ENCODE data around the gene KIF26A.
"Not testable (repeated sequence)": the region's sequence is repeated elsewhere in the genome, so short reads cannot be mapped to it uniquely, and the experiment has no call there.

KIF26A gene

DNA sequence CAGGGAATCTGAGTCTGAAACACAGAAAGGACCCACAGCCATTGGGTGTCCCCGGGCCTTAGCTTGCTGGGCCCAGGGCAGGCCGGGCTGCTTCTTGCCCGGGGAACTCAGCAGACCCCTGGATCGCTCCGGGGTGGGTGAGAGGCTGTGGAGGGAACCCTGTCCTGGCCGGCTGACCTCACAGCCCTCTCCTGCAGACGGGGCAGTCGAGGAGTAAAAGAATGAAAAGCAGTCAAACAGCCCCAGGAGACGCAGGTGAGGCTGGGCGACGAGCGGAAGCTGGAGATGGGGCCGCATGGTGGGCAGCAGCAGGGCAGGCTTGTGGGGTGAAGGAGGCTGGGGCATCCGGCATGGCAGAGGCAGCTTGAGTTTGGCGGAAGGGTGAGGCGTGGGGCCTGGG is 57.0 kb downstream of the KIF26A start:
- no peak for DNase-seq

DNA sequence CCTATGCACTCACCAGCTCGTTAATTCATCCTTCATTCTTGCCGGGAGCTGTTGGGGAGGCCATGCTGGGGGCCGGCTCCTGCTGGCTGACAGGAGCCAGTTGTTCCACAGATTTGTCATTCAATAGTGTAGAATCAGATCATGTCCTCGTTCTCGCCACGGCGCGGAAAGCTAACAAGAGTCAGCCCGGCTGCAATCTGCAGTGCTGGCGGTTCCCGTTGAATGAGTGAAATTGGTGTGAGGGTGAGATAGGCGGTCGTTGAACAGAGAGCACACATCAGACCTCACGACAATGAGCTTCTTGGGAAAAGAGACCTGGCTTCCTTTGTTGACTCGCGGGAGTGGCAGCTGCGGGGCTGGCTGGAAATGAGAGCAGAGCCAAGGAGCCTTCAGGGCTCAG is 57.5 kb downstream of the KIF26A start:
- no peak for DNase-seq

DNA sequence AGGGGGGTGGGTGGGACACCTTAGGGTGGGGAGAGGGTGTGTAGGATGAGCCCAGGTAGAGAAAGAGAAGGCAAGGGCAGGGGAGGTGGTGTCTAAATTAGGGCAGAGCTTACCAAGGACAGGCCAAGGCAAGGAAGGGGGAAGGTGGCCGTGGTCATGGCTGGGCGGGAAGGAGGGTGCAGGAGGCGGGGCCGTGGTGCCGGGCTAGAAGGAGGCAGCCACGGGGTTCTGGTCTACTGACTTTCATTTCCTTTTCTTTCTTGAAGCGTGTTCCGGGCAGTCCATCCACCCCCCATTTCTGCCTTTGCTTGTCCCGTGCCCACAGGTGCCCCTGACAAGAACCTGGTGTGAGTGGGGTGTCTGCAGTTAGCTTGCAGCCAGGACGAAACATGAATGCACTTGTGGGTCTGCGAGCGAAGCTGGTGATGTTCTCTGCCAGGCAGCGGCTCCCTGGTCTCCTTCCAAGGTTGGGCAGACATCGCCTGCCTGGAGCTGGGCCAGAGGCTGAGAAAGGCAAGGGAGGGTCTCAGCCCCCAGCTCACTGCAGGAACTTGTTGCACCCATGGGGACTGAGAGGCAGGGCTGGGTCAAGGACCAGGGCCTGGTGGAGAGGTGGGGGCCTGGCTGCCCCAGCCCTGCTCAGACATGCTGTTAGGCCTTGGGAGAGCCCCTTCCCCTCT is 58.2 kb downstream of the KIF26A start:
- no peak for DNase-seq

DNA sequence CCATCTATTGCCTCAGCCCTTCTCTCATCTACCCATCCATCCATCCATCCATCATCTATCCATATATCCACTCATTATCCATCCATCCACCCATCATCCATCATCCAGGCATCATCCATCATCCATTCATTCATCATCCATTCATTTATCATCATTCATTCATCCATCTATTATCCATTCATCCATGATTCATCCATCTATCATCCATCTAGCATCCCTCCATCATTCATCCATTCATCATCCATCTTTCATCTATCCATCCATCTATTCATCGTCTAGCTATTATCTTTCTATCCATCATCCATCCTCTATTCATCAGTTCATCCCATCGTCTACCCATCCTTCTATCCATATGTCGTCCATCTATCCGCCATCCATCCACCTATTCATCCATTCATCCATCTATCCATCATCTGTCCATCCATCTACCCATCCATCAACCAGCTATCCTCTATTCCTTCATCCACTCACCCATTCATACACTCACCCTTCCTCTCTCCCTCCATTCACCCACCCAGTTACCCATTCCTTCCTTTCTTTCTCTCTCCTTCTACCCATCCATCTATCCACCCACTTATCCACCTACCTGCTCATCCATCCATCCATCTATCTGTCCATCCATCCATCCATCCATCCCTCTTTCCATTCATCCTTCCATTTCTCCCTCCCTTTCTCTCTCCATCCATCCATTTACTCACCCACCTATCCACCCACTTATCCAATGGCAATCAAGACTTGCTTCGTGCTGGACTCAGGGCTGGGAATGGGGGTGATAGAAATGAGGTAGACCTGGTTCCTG is 59.3 kb downstream of the KIF26A start:
- no peak for DNase-seq

DNA sequence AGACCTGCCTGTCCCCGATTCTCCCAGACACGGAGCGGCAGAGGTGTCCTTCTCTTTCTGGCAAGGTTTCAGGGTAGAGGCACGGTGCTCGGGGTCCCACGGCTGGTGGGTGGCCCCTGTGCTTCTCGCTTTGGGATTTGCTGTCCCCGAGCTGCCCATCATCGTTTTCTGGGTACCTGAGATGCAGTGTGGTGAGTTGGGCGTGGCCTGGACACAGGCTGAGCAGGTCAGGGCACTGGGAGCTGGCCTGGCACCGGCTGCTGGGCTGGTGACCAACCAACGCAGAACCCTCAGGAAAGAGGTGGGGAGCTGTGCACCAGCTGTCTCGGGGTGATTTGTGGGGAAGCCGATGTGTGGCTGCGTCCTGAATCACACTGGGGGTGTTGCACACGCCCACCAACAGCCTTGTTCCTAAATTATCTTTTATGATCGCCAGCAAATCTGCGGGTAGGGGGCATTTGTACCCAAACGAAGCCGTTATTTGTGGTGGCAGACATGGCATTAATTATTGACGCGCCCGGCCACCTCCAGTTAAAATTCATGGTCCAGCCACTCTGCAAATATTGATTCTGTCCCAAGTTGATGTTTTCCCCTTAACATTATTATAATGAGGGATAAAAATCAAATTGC is 61.0 kb downstream of the KIF26A start:
- no peak for DNase-seq

DNA sequence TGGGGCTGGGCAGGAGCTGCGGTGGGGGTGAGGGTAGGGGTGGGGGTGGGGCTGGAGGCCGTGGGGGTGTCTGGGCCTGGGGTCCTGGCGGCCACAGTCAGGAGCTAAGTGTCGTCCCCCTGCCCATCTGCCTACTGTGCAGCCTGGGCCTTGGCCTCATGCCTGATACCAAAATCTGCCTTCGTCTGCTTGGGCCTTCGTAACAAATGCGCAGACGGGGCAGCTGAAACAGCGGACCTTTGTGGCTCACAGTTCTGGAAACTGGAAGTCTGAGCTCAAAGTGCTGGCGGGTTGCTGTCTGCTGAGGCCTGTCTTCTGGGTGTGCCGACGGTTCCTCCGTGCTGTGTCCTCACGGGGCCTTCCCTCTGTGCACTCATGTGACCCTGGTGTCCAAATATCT is 61.7 kb downstream of the KIF26A start:
- DNase-seq: no peak

DNA sequence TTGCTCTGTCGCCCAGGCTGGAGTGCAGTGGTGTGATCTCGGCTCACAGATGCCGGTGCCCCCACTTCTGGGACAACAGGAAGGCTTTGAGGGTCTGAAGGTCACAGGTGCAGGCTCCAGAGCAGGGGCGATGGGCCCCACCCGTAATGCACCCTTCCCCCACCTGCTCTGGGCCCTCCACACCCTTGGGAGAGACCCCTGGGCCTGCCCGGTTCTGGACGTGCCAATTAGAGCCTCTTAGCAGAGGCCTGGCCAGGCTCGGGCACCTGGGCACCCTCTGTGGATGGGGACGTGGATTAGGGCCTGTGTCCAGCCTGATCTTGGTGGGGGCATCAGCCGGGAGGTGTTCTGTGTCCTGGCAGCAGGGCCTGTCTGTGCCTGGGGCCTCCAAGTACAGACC is 62.2 kb downstream of the KIF26A start:
- no peak for DNase-seq

DNA sequence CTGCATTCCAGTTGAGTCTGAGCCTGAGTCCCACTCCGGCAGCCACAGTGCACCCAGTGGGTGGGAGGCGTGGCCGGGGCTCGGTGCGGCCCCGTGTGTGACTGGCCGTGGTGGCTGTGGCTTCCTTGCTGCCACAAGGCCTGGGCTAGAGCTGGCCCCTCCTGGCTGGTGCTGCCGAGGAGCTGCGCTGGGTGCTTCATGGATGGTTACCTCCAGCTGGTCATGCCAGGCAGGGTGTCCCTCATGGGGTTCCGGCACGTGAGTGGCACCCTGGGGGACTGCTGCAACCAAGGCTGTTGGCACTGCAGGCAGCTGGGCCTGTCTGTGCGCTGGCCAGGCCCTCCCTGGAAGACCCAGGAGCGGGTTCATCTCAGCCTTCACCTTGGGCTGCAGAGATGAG is 62.7 kb downstream of the KIF26A start:
- no peak for DNase-seq

DNA sequence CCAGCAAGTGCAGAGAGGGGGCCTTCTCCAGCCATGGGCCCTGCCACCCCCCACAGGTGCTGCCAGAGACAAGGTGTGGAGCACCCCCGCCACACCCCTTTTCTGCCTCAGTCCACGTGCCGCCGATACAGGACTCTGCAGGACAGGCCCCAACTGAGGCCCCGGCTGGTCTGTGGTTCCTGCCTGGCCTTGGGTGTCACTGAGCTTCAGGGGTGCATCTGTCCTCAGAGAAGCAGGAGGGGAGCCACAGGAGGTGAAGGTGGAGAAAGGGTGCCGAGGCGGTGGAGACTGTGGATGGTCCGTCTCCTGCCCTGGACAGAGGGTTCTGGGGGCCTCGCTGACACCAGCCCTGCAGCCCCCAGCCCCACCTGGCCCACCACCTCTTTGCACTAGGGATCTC is 63.1 kb downstream of the KIF26A start:
- DNase-seq: no peak

DNA sequence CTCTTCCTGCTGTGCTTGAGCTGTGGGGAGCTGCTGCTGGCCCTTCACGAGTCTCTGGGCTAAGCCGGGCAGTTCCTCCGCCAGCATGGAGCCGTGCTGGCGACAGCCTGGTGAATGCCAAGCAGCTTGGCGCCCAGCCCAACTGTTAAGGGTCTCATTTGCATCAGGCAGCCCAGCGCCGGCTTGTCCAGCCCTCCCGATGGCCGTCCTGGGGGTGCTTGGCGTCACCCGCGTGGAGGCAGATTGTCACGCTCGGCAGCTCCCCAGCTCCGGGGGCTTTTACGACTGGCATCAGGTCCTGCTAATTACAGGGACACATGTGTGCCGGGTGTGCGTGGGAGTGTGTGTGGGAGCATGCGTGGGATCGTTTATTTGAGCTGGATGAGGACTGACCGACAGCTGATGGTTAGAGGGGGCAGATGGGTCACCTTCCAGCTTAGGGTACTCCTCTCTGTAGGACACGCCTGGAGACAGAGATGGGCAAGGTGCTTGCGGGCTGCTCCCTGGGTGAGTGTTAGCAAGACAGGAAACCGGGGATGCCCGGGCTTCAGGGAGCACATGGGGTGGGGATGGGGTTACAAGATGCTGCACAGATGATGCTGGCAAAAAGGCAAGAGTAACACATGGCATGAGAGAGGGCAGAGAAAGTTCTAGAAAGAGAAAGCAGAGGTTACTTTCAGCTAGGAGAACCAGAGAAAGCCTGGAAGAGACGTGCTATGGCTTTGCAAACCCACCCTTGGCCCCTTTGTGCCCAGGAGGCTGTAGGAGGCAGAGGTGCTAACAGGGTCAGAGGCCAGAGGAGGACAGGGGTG is 64.1 kb downstream of the KIF26A start:
- no peak for DNase-seq

DNA sequence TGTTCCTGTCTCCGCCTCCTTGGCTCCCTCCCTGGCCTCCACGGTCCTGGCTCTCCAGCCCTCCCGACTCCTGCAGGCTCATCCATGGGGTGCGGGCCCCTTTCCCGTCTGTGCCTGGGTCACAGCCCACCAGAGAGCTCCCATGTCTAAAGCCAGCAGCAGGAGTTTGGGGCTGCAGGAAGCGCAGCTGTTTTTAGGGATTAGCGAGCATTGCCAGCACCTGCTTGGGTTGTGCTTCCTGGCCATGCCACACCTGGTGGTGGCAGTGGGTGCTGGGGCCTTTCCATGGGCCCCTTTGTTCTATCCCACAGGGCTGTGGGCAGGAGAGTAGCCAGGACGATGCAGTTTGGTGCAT is 64.7 kb downstream of the KIF26A start:
- DNase-seq: no peak

DNA sequence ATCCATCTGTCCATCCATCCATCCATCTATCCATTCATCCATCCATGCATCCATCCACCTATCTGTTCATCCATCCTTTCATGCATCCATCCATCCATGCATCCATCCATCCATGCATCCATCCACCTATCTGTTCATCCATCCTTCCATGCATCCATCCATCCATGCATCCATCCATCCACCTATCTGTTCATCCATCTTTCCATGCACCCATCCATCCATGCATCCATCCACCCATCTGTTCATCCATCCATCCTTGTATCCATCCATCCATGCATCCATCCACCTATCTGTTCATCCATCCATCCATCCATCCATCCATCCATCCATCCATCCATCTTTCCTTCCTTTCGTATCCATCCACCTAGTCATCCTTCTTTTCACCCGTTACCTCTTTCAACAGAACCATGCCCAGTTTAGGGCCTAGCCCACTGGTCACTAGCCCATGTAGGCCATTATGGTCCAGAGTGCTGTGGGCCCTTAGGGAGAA is 66.3 kb downstream of the KIF26A start:
- DNase-seq: no peak

DNA sequence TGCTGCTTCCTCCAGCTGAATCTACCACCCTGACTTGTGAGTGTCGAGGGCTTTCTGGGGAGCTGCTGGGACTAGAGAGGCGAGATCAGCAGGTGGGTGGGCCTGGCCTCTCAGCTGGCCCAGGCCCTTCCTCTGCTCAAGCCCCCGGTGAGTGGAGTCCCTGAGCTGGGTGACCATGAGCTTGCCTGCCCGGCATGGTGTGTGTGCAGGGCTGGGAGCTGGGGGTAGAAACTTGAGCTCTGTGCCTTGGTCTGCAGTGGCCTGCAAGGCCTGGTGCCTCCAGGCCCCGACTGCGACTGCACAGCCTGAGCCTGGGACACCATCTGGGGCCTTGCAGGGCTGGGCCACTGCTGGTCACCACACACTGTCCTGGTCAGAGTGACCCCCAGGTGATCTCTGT is 67.4 kb downstream of the KIF26A start:
- no peak for DNase-seq

DNA sequence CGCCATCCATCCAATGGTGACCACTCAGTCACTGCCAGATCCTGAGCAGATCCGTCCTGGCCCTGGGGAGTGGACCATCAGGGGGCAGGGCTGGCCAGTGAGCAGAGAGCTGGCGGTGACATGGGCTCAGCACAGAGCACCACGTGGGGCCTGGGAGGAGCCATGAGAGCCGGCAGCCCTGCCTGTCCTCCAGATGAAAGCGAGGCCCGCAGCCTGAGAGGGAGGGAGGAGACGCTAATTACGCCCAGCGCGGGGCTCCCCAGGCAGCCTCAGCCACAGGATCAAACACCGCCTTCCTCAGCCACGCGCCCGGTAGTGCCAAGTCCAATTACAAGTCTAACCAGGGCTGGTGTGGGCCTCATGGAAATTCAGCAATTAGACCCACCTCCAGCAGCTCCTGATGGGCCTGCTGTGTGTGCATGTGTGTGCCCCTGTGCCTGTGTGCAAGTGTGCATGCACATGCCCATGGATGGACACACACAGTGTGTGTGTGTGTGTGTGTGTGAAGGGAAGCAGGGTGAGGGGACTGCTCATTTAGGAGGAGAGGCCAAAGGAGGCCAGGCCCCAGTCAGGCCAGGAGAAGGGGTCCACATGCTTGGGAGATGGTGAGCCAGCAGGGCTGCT is 68.0 kb downstream of the KIF26A start:
- no peak for DNase-seq

DNA sequence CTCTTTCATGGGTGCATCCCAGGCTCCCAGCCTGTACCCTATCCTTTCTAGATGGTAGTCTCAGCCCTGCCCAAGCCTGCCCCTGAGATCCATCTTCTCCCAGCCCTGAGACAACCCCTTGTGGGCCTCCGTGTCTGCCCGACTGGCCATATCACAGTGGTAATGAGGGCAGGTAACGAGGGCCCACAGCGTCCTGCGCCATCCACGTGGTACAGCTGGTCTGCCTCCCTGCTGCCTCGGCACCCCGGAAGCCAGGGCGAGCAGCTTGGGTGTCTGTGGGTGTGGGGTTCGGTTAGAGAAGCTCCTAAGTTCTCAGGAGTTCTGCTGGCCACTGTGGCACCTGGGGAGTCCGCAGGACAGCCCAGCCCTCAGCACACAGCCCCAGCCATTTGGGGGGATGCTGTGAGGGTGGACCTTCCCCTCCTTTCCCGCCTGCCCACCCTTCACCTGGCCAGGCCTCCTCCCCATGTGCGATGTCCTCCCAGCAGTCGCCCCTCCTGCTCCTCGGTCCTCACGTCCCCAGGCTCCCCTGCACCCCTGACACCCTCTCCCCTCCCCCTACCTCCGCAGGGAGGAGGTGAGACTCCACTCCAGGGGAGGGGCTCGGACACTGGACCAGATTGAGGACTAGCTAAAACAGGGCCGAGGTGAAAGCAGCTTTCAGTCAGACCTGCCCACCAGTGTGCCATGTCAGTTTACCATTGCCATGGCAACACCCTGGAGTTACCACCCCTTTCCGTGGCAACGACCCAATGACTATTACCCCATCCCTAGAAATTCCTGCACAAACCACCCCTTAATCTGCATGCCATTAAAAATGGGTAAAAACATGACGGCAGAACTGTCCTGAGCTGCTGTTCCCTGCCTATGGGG is 69.0 kb downstream of the KIF26A start:
- no peak for DNase-seq

DNA sequence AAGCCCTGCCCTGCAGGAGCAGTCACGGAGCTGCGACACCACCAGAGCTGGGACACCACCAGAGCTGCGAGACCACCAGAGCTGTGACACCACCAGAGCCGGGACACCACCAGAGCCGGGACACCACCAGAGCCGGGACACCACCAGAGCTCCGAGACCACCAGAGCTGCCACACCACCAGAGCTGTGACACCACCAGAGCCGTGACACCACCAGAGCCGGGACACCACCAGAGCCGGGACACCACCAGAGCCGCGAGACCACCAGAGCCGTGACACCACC is 69.6 kb downstream of the KIF26A start:
- DNase-seq: not testable (repeated sequence)

DNA sequence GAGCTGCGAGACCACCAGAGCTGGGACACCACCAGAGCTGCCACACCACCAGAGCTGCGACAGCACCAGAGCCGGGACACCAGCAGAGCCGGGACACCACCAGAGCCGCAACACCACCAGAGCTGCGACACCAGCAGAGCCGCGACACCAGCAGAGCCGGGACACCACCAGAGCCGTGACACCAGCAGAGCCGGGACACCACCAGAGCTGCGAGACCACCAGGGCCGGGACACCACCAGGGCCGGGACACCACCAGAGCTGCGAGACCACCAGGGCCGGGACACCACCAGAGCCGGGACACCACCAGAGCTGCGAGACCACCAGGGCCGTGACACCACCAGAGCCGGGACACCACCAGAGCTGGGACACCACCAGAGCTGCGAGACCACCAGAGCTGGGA is 69.9 kb downstream of the KIF26A start:
- not testable (repeated sequence) for DNase-seq

DNA sequence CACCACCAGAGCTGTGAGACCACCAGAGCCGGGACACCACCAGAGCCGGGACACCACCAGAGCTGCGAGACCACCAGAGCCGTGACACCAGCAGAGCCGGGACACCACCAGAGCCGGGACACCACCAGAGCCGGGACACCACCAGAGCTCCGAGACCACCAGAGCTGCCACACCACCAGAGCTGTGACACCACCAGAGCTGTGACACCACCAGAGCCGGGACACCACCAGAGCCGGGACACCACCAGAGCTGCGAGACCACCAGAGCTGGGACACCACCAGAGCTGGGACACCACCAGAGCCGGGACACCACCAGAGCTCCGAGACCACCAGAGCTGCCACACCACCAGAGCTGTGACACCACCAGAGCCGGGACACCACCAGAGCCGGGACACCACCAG is 70.7 kb downstream of the KIF26A start:
- not testable (repeated sequence) for DNase-seq

DNA sequence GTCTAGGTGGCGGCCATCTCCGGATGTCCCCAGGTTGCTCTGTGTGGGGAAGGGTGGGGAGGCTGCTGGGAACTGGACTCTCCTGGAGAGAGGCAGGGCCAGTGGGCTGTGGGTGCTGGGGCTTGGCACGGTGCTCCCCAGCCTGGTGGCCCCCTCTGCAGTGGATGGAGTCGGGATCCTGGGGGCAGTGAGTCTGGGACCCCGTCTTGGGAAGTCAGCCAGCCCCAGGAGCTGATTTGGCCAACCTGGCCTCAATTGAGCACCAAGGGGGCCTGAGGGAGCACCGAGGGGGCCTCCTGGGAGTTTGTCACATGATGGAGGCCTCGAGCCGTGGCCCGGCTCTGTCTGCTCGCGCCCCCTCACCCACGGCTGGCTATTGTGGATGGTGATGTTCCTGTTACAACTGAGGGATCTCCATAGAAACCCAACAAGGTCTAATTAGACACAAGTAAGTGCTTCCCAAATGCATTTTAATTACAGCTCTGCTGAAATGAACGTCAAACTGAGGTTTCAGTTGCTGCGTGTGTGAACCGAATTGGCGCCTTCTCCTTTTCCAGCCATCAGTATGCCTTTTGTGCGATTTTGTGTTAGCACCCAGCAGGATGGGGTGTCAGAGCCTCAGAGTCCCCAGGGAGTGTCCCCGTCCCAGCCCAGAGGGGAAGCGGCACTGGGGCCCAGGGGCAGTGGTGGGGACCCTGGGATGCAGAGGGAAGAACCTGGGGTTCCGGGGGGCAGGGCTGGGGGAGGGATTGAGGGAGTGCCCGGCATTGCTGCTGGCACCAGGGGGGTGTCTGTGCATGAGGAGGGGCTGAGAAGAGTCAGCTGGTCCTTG is 71.8 kb downstream of the KIF26A start:
- DNase-seq: no peak

DNA sequence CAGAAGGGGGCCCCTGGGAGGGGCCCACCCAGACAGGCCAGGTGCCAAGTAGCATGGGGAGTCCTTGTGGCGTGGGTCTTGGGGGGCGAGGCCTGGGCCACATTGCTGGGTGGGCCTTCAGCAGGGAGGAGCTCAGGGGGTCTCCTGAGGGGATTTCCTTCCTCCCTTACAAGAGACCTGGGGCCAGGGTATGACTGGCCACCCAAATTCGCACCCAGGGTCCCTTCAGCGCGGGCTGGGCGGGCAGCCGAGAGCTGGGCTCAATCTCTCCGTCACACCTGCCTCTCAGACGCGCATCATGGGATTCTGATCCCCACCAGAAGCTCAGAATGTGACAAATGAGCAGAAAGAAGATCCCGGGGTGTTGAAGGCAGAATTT is 72.4 kb downstream of the KIF26A start:
- no peak for DNase-seq

DNA sequence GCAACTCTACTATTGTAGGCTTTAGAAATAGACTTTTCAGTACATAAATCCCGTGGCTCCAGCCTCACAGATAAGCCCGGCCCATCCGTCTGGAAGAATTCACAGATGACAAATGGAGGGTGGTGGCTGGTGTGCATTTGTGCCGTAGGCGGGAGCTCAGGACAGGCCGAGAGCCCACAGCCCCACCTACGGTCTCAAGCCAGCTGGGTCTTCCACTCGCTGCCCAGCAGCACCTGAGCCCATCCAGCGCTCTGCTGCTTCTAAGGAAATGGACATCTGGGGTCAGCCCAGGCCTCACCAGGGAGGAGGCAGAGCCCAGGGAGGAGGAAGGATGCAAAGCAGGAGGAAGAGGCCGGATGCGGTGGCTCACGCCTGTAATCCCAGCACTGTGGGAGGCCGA is 72.8 kb downstream of the KIF26A start:
- no peak for DNase-seq
